Activated T-cell treated with anti-CD3 and anti-CD28 coated beads, Interleukin-2, amount 50 U/mL, for 48 hours (primary cell): ENCODE results near the gene TRPV4.

Experiments
- DNase-seq, 2 experiments: peaks; one replicate each; pipeline ENCODE4 v3.0.0-alpha.2; 2020

Gene TRPV4

GRCh38 chr12:109804820-109805761 lies 28.1 kb downstream of the TRPV4 start:
- DNase-seq: peak; percentile 74 to 80

- DNase-seq: no peak
These were observed 29.5 kb downstream of the TRPV4 start for GRCh38 chr12:109803678-109804077.

GRCh38 chr12:109802828-109803227 lies 30.4 kb downstream of the TRPV4 start:
- DNase-seq: no peak

GRCh38 chr12:109800536-109800935 lies 32.7 kb downstream of the TRPV4 start:
- DNase-seq: no peak

GRCh38 chr12:109798691-109799090 lies 34.5 kb downstream of the TRPV4 start:
- DNase-seq: no peak

- DNase-seq: peak in 1 of 2 experiments; percentile 31
These were observed 35.1 kb downstream of the TRPV4 start for GRCh38 chr12:109797905-109798669.

- no peak for DNase-seq
These were observed 37.1 kb downstream of the TRPV4 start for GRCh38 chr12:109796057-109796456.

- DNase-seq: no peak
These were observed 38.2 kb downstream of the TRPV4 start for GRCh38 chr12:109795023-109795422.

- DNase-seq: no peak
These were observed 39.2 kb downstream of the TRPV4 start for GRCh38 chr12:109793826-109794501.

- no peak for DNase-seq
These were observed 39.8 kb downstream of the TRPV4 start for GRCh38 chr12:109793411-109793810.

GRCh38 chr12:109792992-109793391 lies 40.2 kb downstream of the TRPV4 start:
- no peak for DNase-seq

GRCh38 chr12:109789526-109790048 lies 43.6 kb downstream of the TRPV4 start:
- DNase-seq: no peak

GRCh38 chr12:109786799-109787198 lies 46.4 kb downstream of the TRPV4 start:
- DNase-seq: no peak

- no peak for DNase-seq
These were observed 47.3 kb downstream of the TRPV4 start for GRCh38 chr12:109785854-109786253.

GRCh38 chr12:109783965-109784244 lies 49.3 kb downstream of the TRPV4 start:
- DNase-seq: no peak

GRCh38 chr12:109783135-109783964 lies 49.8 kb downstream of the TRPV4 start:
- DNase-seq: no peak

GRCh38 chr12:109782326-109782703 lies 50.9 kb downstream of the TRPV4 start:
- DNase-seq: no peak

- no peak for DNase-seq
These were observed 51.4 kb downstream of the TRPV4 start for GRCh38 chr12:109781668-109782325.

GRCh38 chr12:109779382-109779781 lies 53.8 kb downstream of the TRPV4 start:
- DNase-seq: no peak

- no peak for DNase-seq
These were observed 54.5 kb downstream of the TRPV4 start for GRCh38 chr12:109778684-109779083.

- peak; percentile 35 to 51 for DNase-seq
These were observed 55.7 kb downstream of the TRPV4 start for GRCh38 chr12:109777544-109777943.

GRCh38 chr12:109776624-109777023 lies 56.6 kb downstream of the TRPV4 start:
- no peak for DNase-seq
